ENCODE data around the gene JMJD1C.

The JMJD1C gene

GRCh38 chr10:63466144-63466935 is 563 bp upstream of the JMJD1C start:
- ATAC-seq (replicated peaks), result peak; percentile 70 to 74
- Mint-ChIP-seq H3K36me3 (peaks cover 4 to 11% of the 10 kb centered on the region in 2 donors), H3K27me3 (no peaks in the 10 kb centered on the region), H3K9me3 (no peaks in the 10 kb centered on the region), H3K4me3 (peak overlapping the region; percentile 96 to 97), H3K4me1 (peaks cover 14 to 41% of the 10 kb centered on the region in 2 donors), H3K27ac (peak overlapping the region; percentile 96)
- peak; percentile 40 for DNase-seq

GRCh38 chr10:63464402-63465292 is 1.1 kb downstream of the JMJD1C start:
- Mint-ChIP-seq H3K9me3 (no peaks in the 10 kb centered on the region), H3K27ac (peak overlapping the region; percentile 96), H3K4me3 (peak overlapping the region; percentile 96 to 97), H3K36me3 (peaks cover 6 to 11% of the 10 kb centered on the region in 2 donors), H3K4me1 (peaks cover 8 to 29% of the 10 kb centered on the region in 2 donors), H3K27me3 (no peaks in the 10 kb centered on the region)
- ATAC-seq (replicated peaks), result peak; percentile 41
- DNase-seq, result no peak

- no peak overlapping the region for H3K4me3 Mint-ChIP-seq
- H3K36me3 Mint-ChIP-seq, result peaks cover 6 to 11% of the 10 kb centered on the region in 2 donors
- no peaks in the 10 kb centered on the region for H3K9me3 Mint-ChIP-seq
- H3K27ac Mint-ChIP-seq, result no peak overlapping the region
- DNase-seq, result no peak
- no peak for ATAC-seq (replicated peaks)
- H3K4me1 Mint-ChIP-seq, result peaks cover 8 to 31% of the 10 kb centered on the region in 2 donors
- H3K27me3 Mint-ChIP-seq, result no peaks in the 10 kb centered on the region
These were observed 3.3 kb downstream of the JMJD1C start for GRCh38 chr10:63462442-63462841.

- Mint-ChIP-seq H3K27ac (no peak overlapping the region), H3K4me1 (peaks cover 12 to 13% of the 10 kb centered on the region in 2 donors), H3K36me3 (peaks cover 9 to 10% of the 10 kb centered on the region in 2 donors), H3K9me3 (no peaks in the 10 kb centered on the region), H3K27me3 (no peaks in the 10 kb centered on the region), H3K4me3 (no peak overlapping the region)
- ATAC-seq (replicated peaks) (no peak), DNase-seq (no peak)
These were observed 7.6 kb downstream of the JMJD1C start for GRCh38 chr10:63458177-63458576.

- H3K27ac Mint-ChIP-seq, result no peak overlapping the region
- DNase-seq, result no peak
- no peak for ATAC-seq (replicated peaks)
- H3K9me3 Mint-ChIP-seq, result no peaks in the 10 kb centered on the region
- no peaks in the 10 kb centered on the region for H3K27me3 Mint-ChIP-seq
- H3K36me3 Mint-ChIP-seq, result peaks cover 9 to 11% of the 10 kb centered on the region in 2 donors
- peaks cover 11 to 13% of the 10 kb centered on the region in 2 donors for H3K4me1 Mint-ChIP-seq
- H3K4me3 Mint-ChIP-seq, result no peak overlapping the region
These were observed 8.2 kb downstream of the JMJD1C start for GRCh38 chr10:63457594-63457993.

- Mint-ChIP-seq H3K27ac (no peak overlapping the region), H3K36me3 (peaks cover 13% of the 10 kb centered on the region in 2 donors), H3K4me3 (no peak overlapping the region), H3K27me3 (no peaks in the 10 kb centered on the region), H3K9me3 (no peaks in the 10 kb centered on the region), H3K4me1 (peaks cover 11 to 13% of the 10 kb centered on the region in 2 donors)
- DNase-seq (no peak), ATAC-seq (replicated peaks) (no peak)
These were observed 9.2 kb downstream of the JMJD1C start for GRCh38 chr10:63456437-63457210.

- no peak for DNase-seq
- Mint-ChIP-seq H3K27ac (no peak overlapping the region), H3K9me3 (no peaks in the 10 kb centered on the region), H3K36me3 (peaks cover 13 to 14% of the 10 kb centered on the region in 2 donors), H3K4me3 (no peak overlapping the region), H3K4me1 (peaks cover 16 to 22% of the 10 kb centered on the region in 2 donors), H3K27me3 (no peaks in the 10 kb centered on the region)
- ATAC-seq (replicated peaks), result no peak
These were observed 10.3 kb downstream of the JMJD1C start for GRCh38 chr10:63455507-63455906.

- H3K9me3 Mint-ChIP-seq, result peaks cover 0 to 1% of the 10 kb centered on the region in 2 donors
- peaks cover 14 to 20% of the 10 kb centered on the region in 2 donors for H3K36me3 Mint-ChIP-seq
- H3K4me1 Mint-ChIP-seq, result peaks cover 19 to 29% of the 10 kb centered on the region in 2 donors
- DNase-seq (no peak), ATAC-seq (replicated peaks) (no peak)
- H3K27ac Mint-ChIP-seq, result peak overlapping the region; percentile 14
- H3K4me3 Mint-ChIP-seq, result no peak overlapping the region
- H3K27me3 Mint-ChIP-seq, result no peaks in the 10 kb centered on the region
These were observed 11.1 kb downstream of the JMJD1C start for GRCh38 chr10:63454631-63455030.

- H3K27ac Mint-ChIP-seq, result no peak overlapping the region
- peaks cover 0 to 1% of the 10 kb centered on the region in 2 donors for H3K9me3 Mint-ChIP-seq
- DNase-seq, result no peak
- no peaks in the 10 kb centered on the region for H3K27me3 Mint-ChIP-seq
- no peak for ATAC-seq (replicated peaks)
- peaks cover 15 to 20% of the 10 kb centered on the region in 2 donors for H3K36me3 Mint-ChIP-seq
- H3K4me3 Mint-ChIP-seq, result no peak overlapping the region
- H3K4me1 Mint-ChIP-seq, result peaks cover 19 to 29% of the 10 kb centered on the region in 2 donors
These were observed 13.3 kb downstream of the JMJD1C start for GRCh38 chr10:63452524-63452923.

GRCh38 chr10:63446716-63447440 is 18.9 kb downstream of the JMJD1C start:
- H3K9me3 Mint-ChIP-seq, result peaks cover 0 to 1% of the 10 kb centered on the region in 2 donors
- H3K27me3 Mint-ChIP-seq, result no peaks in the 10 kb centered on the region
- no peak overlapping the region for H3K27ac Mint-ChIP-seq
- H3K36me3 Mint-ChIP-seq, result peaks cover 10% of the 10 kb centered on the region in 2 donors
- H3K4me1 Mint-ChIP-seq, result peaks cover 17 to 32% of the 10 kb centered on the region in 2 donors
- DNase-seq, result no peak
- ATAC-seq (replicated peaks), result no peak
- no peak overlapping the region for H3K4me3 Mint-ChIP-seq

- H3K27me3 Mint-ChIP-seq, result no peaks in the 10 kb centered on the region
- DNase-seq, result no peak
- H3K9me3 Mint-ChIP-seq, result no peaks in the 10 kb centered on the region
- H3K4me1 Mint-ChIP-seq, result peaks cover 14 to 23% of the 10 kb centered on the region in 2 donors
- H3K36me3 Mint-ChIP-seq, result peaks cover 3 to 7% of the 10 kb centered on the region in 2 donors
- no peak overlapping the region for H3K27ac Mint-ChIP-seq
- H3K4me3 Mint-ChIP-seq, result no peak overlapping the region
- ATAC-seq (replicated peaks), result no peak
These were observed 24.4 kb downstream of the JMJD1C start for GRCh38 chr10:63441404-63441803.

- H3K4me3 Mint-ChIP-seq, result no peak overlapping the region
- no peaks in the 10 kb centered on the region for H3K9me3 Mint-ChIP-seq
- peaks cover 0 to 1% of the 10 kb centered on the region in 2 donors for H3K36me3 Mint-ChIP-seq
- H3K27ac Mint-ChIP-seq, result no peak overlapping the region
- H3K4me1 Mint-ChIP-seq, result peaks cover 15 to 23% of the 10 kb centered on the region in 2 donors
- no peak for DNase-seq
- no peak for ATAC-seq (replicated peaks)
- no peaks in the 10 kb centered on the region for H3K27me3 Mint-ChIP-seq
These were observed 26.2 kb downstream of the JMJD1C start for GRCh38 chr10:63439607-63440006.

Measured in stimulated activated naive B cell treated with anti-CD40 and anti-IgM and Interleukin-4, amounts not matched to agents 10 μg/mL and 1 μg/mL and 100 μg/mL, for 72 hours (primary cell).